T-helper 17 cell (primary cell): Measurements from ENCODE around the gene DPP6. TPM values are rescaled to one million over a fixed set of nuclear protein-coding genes. Genes with fewer than 3 reads are reported as not detected.
"Not testable (repeated sequence)": the region's sequence is repeated elsewhere in the genome, so short reads cannot be mapped to it uniquely, and the experiment has no call there.

Experiments used
- ATAC-seq: fragments of 150-1000 bp; cut with Tn5 transposase; 2 replicates; pipeline ENCODE4 v1.10.0; 2021; ENCODE audit warnings: mild to moderate bottlenecking, moderate library complexity
- DNase-seq, 3 donors: peaks; one replicate each; pipeline versions ENCODE4 v3.0.0 to v3.0.0-alpha.2; 2020 to 2021
- H3K9me3 ChIP-seq: one replicate; pipeline ENCODE4 v1.7.0; 2013; ENCODE audit warnings: low read length, mild to moderate bottlenecking; ENCODE audit not compliant: control insufficient read depth, poor library complexity, severe bottlenecking
- H3K27ac Mint-ChIP-seq: one replicate; pipeline ENCODE4 v1.8.0; 2022; ENCODE audit warnings: mild to moderate bottlenecking, moderate library complexity, mixed read lengths
- H3K27me3 Mint-ChIP-seq: one replicate; pipeline ENCODE4 v1.8.0; 2022; ENCODE audit warnings: mixed read lengths
- H3K36me3 Mint-ChIP-seq: one replicate; pipeline ENCODE4 v1.8.0; 2022; ENCODE audit warnings: low read depth, mixed read lengths
- H3K4me1 Mint-ChIP-seq: one replicate; pipeline ENCODE4 v1.8.0; 2022; ENCODE audit warnings: mild to moderate bottlenecking, mixed read lengths
- H3K4me3 Mint-ChIP-seq: one replicate; pipeline ENCODE4 v1.8.0; 2022; ENCODE audit warnings: mild to moderate bottlenecking, moderate library complexity, mixed read lengths
- total RNA-seq, 4 donors: library from RNA in 2 of 4; stranded (reverse) in 2 of 4; gene quantifications; one replicate each; pipeline ENCODE4 v1.2.3 and lab custom pipeline; 2022 to 2026

Gene DPP6
- total RNA-seq, 2 donors from 2014 or later: not detected

DNA sequence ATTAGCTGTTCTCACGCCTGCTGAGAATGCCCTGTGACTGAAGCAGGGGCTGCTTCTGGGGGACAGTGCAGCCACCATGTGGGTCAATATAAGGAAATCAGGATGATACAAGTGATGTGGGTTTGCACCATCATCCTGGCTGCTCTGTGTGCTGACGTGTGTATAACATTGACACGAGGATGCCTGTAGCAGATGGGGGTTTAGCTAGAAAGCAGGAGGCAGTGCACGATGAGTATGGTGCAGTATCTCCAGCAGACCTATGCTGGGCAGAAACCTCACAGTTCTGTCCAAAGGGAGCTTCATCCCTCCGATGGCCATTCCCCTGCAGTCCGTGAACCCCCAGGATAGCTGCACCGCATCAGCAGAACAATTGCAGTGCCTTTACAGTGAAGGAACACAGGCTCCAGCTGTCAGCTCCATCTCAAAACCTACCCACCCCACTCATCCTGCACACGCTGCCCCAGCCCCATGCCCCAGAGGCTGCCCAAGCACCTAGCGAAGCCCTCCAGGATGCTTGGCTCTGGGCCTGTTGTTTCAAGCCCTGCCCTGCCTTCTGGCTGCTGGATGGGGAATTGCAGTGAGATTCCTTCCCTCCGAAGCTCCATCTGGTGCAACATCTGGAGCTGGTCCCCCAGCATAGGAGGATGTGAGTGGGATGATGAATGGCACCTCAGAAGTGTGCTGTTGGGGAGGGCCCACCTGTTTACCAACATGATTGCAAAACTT is 96.8 kb downstream of the DPP6 start:
- H3K4me1 Mint-ChIP-seq, H3K27ac Mint-ChIP-seq, DNase-seq, H3K27me3 Mint-ChIP-seq, H3K36me3 Mint-ChIP-seq, ATAC-seq, H3K9me3 ChIP-seq, H3K4me3 Mint-ChIP-seq: not testable (repeated sequence)

DNA sequence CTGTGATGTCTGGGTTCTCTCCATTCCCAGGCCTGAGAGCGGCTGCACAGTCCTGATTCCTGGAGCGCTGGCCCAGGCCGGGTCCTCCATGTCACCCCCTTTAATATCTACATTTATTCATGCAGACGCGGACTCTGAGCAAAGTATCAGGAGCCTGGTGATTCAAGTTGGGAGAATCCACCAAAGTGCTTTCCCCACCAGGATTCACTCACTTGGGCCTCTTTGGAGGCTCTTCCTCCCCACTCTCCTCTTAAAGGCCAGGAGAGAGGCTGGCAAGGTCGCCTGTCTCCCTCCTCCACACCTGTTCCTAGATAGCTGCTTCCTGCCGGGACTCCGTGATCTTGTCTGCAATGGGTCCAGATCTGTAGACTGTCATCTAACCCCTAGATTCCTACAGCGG is 98.5 kb downstream of the DPP6 start:
- not testable (repeated sequence) for H3K4me3 Mint-ChIP-seq, DNase-seq, H3K27me3 Mint-ChIP-seq, H3K4me1 Mint-ChIP-seq, H3K9me3 ChIP-seq, ATAC-seq, H3K36me3 Mint-ChIP-seq, H3K27ac Mint-ChIP-seq

DNA sequence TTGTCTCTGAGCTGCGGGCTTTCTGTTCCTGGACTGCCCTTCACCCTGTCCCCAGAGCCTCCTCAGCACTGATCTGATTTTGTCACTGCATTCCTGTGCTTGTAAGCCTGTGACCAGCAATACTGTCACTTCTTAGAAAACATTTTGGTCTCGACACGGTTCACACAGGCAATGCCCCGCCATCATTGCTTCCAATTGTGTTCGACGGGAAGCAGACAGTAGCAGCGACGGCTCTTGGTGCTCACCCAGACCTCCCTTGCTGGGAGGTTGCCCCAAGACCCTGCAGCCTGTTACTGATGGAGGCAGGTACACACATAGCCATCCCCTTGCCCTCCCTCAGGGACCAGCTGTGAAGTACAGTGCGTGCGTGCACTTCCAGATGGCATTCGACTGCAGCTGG is 99.1 kb downstream of the DPP6 start:
- H3K36me3 Mint-ChIP-seq, DNase-seq, H3K27me3 Mint-ChIP-seq, H3K27ac Mint-ChIP-seq, H3K4me1 Mint-ChIP-seq, ATAC-seq, H3K4me3 Mint-ChIP-seq, H3K9me3 ChIP-seq: not testable (repeated sequence)

DNA sequence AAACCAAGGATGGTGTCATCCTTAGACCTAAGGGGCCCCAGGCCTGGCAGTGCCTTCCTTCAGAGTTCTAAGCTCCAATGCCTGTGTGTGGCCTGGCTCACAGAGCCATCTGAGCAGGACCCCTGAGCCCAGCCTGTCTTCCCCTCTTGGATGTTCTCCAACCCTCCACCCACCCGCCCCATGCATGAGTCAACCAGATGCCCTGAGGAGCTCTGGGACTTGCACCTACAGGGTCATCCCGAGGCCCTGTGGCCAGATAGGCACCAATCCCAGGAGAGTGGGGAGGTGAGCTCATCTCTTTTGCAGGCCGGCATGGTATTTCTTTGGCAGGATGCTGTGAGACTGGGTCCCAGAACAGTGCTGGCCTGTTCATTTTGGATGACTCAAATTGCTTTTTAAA is 103.7 kb downstream of the DPP6 start:
- H3K27me3 Mint-ChIP-seq, DNase-seq, H3K4me1 Mint-ChIP-seq, ATAC-seq, H3K27ac Mint-ChIP-seq, H3K36me3 Mint-ChIP-seq, H3K4me3 Mint-ChIP-seq, H3K9me3 ChIP-seq: not testable (repeated sequence)

DNA sequence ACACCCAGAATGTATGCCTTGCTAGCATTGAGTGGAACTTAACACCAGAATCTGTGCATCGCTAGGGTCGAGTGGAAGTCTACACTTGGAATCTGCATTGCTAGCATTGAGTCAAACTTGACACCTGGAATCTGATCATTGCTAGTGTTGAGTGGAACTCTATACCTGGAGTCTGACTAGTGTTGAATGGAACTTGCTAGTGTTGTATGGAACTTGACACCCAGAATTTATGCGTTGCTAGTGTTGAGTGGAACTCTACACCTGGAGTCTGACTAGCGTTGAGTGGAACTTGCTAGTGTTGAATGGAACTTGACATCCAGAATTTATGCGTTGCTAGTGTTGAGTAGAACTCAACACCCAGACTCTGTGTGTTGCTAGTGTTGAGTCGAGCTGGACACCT is 110.7 kb downstream of the DPP6 start:
- not testable (repeated sequence) for DNase-seq, H3K36me3 Mint-ChIP-seq, H3K9me3 ChIP-seq, H3K27me3 Mint-ChIP-seq, ATAC-seq, H3K4me1 Mint-ChIP-seq, H3K27ac Mint-ChIP-seq, H3K4me3 Mint-ChIP-seq

DNA sequence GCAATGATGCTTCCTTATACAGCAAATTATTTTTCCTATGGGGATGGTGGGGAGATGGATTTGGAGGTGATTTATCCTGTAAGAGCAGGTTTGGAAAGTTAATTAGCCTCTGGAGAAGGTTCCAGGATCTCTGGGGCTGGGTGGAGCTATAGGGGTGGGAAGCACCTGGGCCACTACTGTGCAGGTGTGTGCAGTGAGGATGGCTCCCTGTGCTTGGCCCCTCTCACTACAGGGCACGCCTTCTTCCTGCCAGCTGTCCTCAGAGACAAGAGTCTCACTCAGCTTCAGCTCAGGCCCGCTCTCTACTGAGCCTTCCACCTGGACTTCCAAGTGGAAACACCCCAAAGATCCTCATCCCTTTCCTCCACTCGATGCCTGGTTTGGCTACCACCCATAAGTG is 111.4 kb downstream of the DPP6 start:
- H3K27ac Mint-ChIP-seq, H3K27me3 Mint-ChIP-seq, H3K4me1 Mint-ChIP-seq, ATAC-seq, H3K9me3 ChIP-seq, H3K36me3 Mint-ChIP-seq, H3K4me3 Mint-ChIP-seq, DNase-seq: not testable (repeated sequence)

DNA sequence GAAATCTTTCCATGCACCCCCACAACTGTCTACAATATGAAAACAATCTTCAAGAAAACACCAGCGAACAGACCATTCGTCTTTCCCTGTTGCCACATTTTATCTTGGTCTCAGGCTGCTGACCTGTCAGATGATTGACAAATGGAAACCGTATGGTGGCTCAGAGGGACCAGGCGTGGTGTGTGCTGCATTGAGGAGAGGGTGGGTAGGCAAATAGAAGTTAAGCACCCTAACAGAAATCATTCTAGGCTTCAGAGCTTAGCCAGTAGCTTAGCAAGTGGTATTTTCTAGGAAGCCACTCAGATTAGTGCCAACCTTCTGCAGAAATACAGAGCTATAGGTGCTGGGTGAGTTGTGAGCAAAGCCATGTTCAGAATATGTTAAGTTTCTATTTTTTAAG is 114.9 kb downstream of the DPP6 start:
- ATAC-seq (no peak), DNase-seq (no peak)
- H3K9me3 ChIP-seq: no peaks in the 10 kb centered on the region
- no peaks in the 10 kb centered on the region for H3K4me1 Mint-ChIP-seq
- H3K27ac Mint-ChIP-seq: no peak overlapping the region
- no peaks in the 10 kb centered on the region for H3K27me3 Mint-ChIP-seq
- H3K4me3 Mint-ChIP-seq: no peak overlapping the region
- H3K36me3 Mint-ChIP-seq: no peaks in the 10 kb centered on the region

DNA sequence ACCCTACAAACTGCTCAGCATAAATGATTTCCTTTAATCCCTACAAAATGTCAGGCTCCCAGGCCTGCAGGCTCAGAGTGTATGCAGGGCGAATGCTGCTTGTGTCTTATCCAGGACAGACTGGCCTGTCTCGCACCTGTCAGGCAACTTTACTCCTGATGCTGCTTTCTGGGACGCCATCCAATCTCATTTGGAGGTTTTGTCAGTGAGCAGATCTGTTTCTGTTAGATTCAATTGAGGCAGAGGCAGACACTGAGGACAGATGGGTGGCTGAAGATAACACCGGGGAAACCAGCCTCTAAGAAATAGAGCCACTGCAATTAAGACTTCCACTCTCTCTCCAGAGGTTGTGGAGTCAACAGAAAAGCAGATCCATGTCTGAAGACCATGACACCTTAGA is 115.6 kb downstream of the DPP6 start:
- no peaks in the 10 kb centered on the region for H3K9me3 ChIP-seq
- no peak for ATAC-seq
- DNase-seq: no peak
- no peaks in the 10 kb centered on the region for H3K36me3 Mint-ChIP-seq
- no peak overlapping the region for H3K27ac Mint-ChIP-seq
- H3K27me3 Mint-ChIP-seq: no peaks in the 10 kb centered on the region
- no peaks in the 10 kb centered on the region for H3K4me1 Mint-ChIP-seq
- no peak overlapping the region for H3K4me3 Mint-ChIP-seq

DNA sequence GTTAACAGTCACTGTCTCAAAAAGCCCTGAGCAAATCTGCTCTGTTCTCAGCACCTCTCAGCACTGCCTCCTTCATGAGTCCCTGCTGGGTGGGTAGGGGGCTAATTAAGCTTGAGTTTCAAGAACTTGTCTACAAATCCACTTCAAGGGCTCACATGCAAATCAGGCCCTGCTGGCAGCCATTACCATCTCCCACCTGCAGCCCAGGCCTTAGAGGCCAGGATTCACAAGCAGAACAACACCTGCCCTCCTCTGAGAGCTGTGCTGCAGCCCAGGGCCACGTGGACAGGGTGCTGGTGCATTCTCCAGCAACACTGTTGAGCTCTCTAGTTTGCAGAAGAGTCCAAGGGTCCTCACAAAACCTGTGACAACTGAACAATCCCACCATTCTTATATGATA is 119.2 kb downstream of the DPP6 start:
- ATAC-seq (no peak), DNase-seq (no peak)
- no peak overlapping the region for H3K27ac Mint-ChIP-seq
- H3K4me1 Mint-ChIP-seq: no peaks in the 10 kb centered on the region
- H3K9me3 ChIP-seq: no peaks in the 10 kb centered on the region
- H3K4me3 Mint-ChIP-seq: no peak overlapping the region
- no peaks in the 10 kb centered on the region for H3K27me3 Mint-ChIP-seq
- no peaks in the 10 kb centered on the region for H3K36me3 Mint-ChIP-seq

DNA sequence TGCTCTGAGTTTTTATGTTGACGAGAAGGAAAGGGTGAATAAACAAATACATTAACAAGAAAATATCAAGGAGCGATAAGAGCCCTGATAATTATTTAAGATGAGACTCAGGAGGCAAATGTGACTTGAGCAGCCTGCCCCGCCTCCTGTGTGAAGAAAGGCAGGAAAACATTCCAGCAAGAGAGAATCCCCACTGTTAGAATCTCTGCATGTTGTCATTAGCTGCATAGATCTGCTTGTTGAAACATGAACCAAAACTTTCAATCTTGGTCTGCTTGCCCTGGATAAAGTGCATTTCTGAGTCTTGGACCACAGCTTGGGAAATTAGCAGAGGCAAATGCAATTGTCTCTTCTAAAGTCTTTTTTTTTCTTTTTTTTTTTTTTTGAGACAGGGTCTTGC is 120.0 kb downstream of the DPP6 start:
- H3K36me3 Mint-ChIP-seq: no peaks in the 10 kb centered on the region

DNA sequence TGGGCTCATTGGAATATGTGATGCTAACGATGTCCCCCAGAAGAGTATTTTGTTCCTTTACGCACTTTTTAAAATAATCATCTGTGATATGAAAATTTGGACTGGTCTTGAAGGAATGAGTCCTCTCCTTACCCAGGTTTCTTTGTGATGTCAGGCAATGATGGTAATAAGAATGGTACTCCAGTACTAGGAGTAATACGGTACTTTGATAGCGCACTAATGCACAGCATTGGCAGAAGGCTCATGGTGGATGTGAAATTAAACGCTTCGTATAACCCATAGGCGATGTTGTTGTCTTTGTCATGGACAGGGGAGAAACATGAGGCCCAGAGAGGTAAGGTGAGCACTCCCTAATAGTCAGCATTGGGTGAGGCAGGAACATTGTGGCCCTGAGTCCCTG is 125.4 kb downstream of the DPP6 start:
- no peaks in the 10 kb centered on the region for H3K36me3 Mint-ChIP-seq
- DNase-seq (no peak), ATAC-seq (no peak)
- H3K9me3 ChIP-seq: no peaks in the 10 kb centered on the region
- H3K4me1 Mint-ChIP-seq: no peaks in the 10 kb centered on the region
- H3K27ac Mint-ChIP-seq: no peak overlapping the region
- no peaks in the 10 kb centered on the region for H3K27me3 Mint-ChIP-seq
- no peak overlapping the region for H3K4me3 Mint-ChIP-seq

More for the DNA sequence above, 120.0 kb downstream of the DPP6 start:
- H3K4me1 Mint-ChIP-seq: no peaks in the 10 kb centered on the region
- DNase-seq (no peak), ATAC-seq (no peak)
- no peaks in the 10 kb centered on the region for H3K9me3 ChIP-seq
- H3K4me3 Mint-ChIP-seq: no peak overlapping the region
- H3K27ac Mint-ChIP-seq: no peak overlapping the region
- no peaks in the 10 kb centered on the region for H3K27me3 Mint-ChIP-seq

DNA sequence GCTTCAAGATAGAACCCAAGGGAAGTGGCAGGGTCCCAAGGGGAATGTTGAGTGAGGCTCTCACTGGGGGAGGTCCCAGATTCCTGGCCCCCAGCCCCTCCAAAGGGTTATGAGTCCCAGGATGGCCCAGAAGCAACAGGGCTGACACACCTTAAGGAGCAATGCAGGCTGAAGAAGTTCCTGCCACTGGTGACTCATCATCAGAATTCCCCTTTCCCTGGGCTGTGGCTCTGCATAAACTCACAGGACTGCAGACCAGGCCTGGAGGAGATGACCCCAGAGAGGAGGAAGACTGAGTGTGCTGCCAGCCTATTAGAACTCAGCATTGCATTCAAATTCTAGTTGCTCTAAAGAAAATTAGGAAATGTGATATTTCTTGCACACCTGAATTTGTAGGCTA is 126.7 kb downstream of the DPP6 start:
- ATAC-seq (no peak), DNase-seq (no peak)
- no peaks in the 10 kb centered on the region for H3K4me1 Mint-ChIP-seq
- no peak overlapping the region for H3K4me3 Mint-ChIP-seq
- no peak overlapping the region for H3K27ac Mint-ChIP-seq
- peaks cover 5% of the 10 kb centered on the region for H3K27me3 Mint-ChIP-seq
- no peaks in the 10 kb centered on the region for H3K36me3 Mint-ChIP-seq
- peaks cover 3% of the 10 kb centered on the region for H3K9me3 ChIP-seq

DNA sequence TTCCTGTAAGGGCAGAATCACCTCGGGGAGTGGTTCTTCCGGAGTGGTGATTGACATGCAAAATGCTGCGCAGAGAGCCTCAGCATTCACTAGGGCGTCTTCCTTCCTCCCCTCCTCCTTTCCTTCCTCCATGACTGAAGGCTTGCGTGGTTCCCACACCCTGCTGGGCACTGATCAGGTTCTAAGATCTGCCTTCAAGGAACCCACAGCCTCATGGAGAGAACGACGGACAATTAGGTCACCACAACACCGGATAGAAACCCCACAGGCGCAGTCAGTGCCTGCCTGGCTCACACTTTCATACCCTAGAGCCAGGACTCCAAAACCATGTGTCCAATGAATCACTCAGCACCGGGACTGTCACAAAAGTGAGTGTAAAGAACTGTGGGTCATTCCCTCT is 131.3 kb downstream of the DPP6 start:
- ATAC-seq (no peak), DNase-seq (no peak)
- no peaks in the 10 kb centered on the region for H3K36me3 Mint-ChIP-seq
- no peak overlapping the region for H3K27ac Mint-ChIP-seq
- H3K27me3 Mint-ChIP-seq: peaks cover 5% of the 10 kb centered on the region
- H3K4me1 Mint-ChIP-seq: no peaks in the 10 kb centered on the region
- H3K4me3 Mint-ChIP-seq: no peak overlapping the region
- peaks cover 3% of the 10 kb centered on the region for H3K9me3 ChIP-seq

DNA sequence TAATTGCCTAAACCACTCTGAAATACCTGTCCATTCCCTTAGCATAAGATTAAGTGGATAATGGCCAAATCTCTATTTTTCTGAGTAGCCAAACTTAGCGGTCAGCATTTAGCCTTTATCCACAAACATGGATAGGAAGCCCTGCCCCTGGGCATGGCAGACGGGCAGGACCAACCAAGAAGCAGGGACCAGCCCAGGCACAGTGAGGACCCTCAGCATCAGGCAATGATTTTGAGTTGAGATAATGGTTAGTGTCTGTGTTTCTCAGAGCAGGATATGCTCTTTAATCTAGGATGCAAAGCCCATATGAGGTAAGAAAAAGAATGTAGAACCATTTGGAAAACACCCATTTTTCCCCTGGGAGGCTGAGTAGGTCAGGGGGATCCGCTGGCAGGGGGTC is 131.7 kb downstream of the DPP6 start:
- Mint-ChIP-seq H3K4me1 (no peaks in the 10 kb centered on the region), H3K36me3 (no peaks in the 10 kb centered on the region), H3K27ac (no peak overlapping the region), H3K27me3 (peaks cover 5% of the 10 kb centered on the region), H3K4me3 (no peak overlapping the region)
- DNase-seq (no peak), ATAC-seq (no peak)
- peaks cover 3% of the 10 kb centered on the region for H3K9me3 ChIP-seq
